ENCODE data around the gene CCDC33.
A peak's percentile ranks its signal among the peaks of the same experiment; 100 is the strongest.

The CCDC33 gene

GRCh38 chr15:74242441-74243185, 6.5 kb downstream of the CCDC33 start:
- Histone ChIP-seq H3K23ac (ENCODE audit: low read depth, low read length, poor library complexity) (peak overlapping the region; percentile 8), H2BK15ac (ENCODE audit: low read length) (peak overlapping the region; percentile 41), H3K36me3 (replicated peaks in 1 of 2; ENCODE audit: control insufficient read depth in 2 of 2, insufficient read depth in 2 of 2, low read length in 2 of 2) (no peaks in the 10 kb centered on the region), H2AFZ (ENCODE audit: low read length) (peak overlapping the region; percentile 49), H3K18ac (ENCODE audit: low read length) (peak overlapping the region; percentile 89), H3K4me2 (ENCODE audit: insufficient read depth, low read length, poor library complexity, severe bottlenecking) (no peak overlapping the region), H4K8ac (ENCODE audit: low read depth, low read length) (no peak overlapping the region), H3K27me3 (ENCODE audit: control insufficient read depth in 3 of 3, insufficient read depth in 3 of 3, low read depth in 1 of 3, low read length in 3 of 3) (no peaks in the 10 kb centered on the region), H3K27ac (replicated peaks; ENCODE audit: low read length) (no peak overlapping the region), H4K91ac (ENCODE audit: low read depth, low read length, poor library complexity) (no peak overlapping the region), H3K4me3 (ENCODE audit: low read length in 2 of 2) (no peak overlapping the region), H2BK120ac (ENCODE audit: low read depth, low read length) (peak overlapping the region; percentile 77), H3K79me1 (ENCODE audit: low read depth, low read length) (no peaks in the 10 kb centered on the region), H3K4ac (ENCODE audit: low read length) (peak overlapping the region; percentile 26), H3K14ac (ENCODE audit: low read length) (no peak overlapping the region), H2AK5ac (ENCODE audit: low read depth, low read length) (peak overlapping the region; percentile 68), H3K9ac (ENCODE audit: low read depth, low read length, poor library complexity) (peak overlapping the region; percentile 39), H2BK5ac (ENCODE audit: low read length) (no peak overlapping the region), H2BK12ac (ENCODE audit: low read length) (peak overlapping the region; percentile 33), H3K4me1 (ENCODE audit: control insufficient read depth in 2 of 2, insufficient read depth in 1 of 2, low read depth in 1 of 2, low read length in 2 of 2) (peaks cover 43 to 44% of the 10 kb centered on the region in 2 donors), H3K9me3 (replicated peaks in 1 of 2; ENCODE audit: control insufficient read depth in 2 of 2, insufficient read depth in 1 of 2, low read depth in 1 of 2, low read length in 2 of 2) (no peaks in the 10 kb centered on the region)
- WGBS, 2 donors (ENCODE audit: extremely low coverage in 2 of 2, insufficient read length in 2 of 2, insufficient replicate concordance in 1 of 2): no CpG with 5 or more reads among the region's 11 CpGs
- DNase-seq (ENCODE audit: low spot score): no peak

GRCh38 chr15:74243431-74243830, 7.3 kb downstream of the CCDC33 start:
- H3K9ac ChIP-seq (ENCODE audit: low read depth, low read length, poor library complexity): peak overlapping the region; percentile 53
- H3K9me3 ChIP-seq (replicated peaks in 1 of 2; ENCODE audit: control insufficient read depth in 2 of 2, insufficient read depth in 1 of 2, low read depth in 1 of 2, low read length in 2 of 2): no peaks in the 10 kb centered on the region
- H3K27me3 ChIP-seq (ENCODE audit: control insufficient read depth in 3 of 3, insufficient read depth in 3 of 3, low read depth in 1 of 3, low read length in 3 of 3): no peaks in the 10 kb centered on the region
- no peaks in the 10 kb centered on the region for H3K36me3 ChIP-seq (replicated peaks in 1 of 2; ENCODE audit: control insufficient read depth in 2 of 2, insufficient read depth in 2 of 2, low read length in 2 of 2)
- H3K18ac ChIP-seq (ENCODE audit: low read length): peak overlapping the region; percentile 55
- peaks cover 43 to 44% of the 10 kb centered on the region in 2 donors for H3K4me1 ChIP-seq (ENCODE audit: control insufficient read depth in 2 of 2, insufficient read depth in 1 of 2, low read depth in 1 of 2, low read length in 2 of 2)
- H2BK12ac ChIP-seq (ENCODE audit: low read length): peak overlapping the region; percentile 100
- no peaks in the 10 kb centered on the region for H3K79me1 ChIP-seq (ENCODE audit: low read depth, low read length)
- no peak overlapping the region for H2AFZ ChIP-seq (ENCODE audit: low read length)
- no peak overlapping the region for H2BK5ac ChIP-seq (ENCODE audit: low read length)
- DNase-seq (ENCODE audit: low spot score): no peak
- no peak overlapping the region for H2BK120ac ChIP-seq (ENCODE audit: low read depth, low read length)
- no peak overlapping the region for H3K23ac ChIP-seq (ENCODE audit: low read depth, low read length, poor library complexity)
- H4K8ac ChIP-seq (ENCODE audit: low read depth, low read length): no peak overlapping the region
- WGBS, 2 donors (ENCODE audit: extremely low coverage in 2 of 2, insufficient read length in 2 of 2, insufficient replicate concordance in 1 of 2): no CpG with 5 or more reads among the region's 7 CpGs
- H4K91ac ChIP-seq (ENCODE audit: low read depth, low read length, poor library complexity): no peak overlapping the region
- H2BK15ac ChIP-seq (ENCODE audit: low read length): peak overlapping the region; percentile 41
- H3K14ac ChIP-seq (ENCODE audit: low read length): no peak overlapping the region
- no peak overlapping the region for H3K27ac ChIP-seq (replicated peaks; ENCODE audit: low read length)
- no peak overlapping the region for H3K4me3 ChIP-seq (ENCODE audit: low read length in 2 of 2)
- H3K4me2 ChIP-seq (ENCODE audit: insufficient read depth, low read length, poor library complexity, severe bottlenecking): no peak overlapping the region
- H3K4ac ChIP-seq (ENCODE audit: low read length): no peak overlapping the region
- peak overlapping the region; percentile 86 for H2AK5ac ChIP-seq (ENCODE audit: low read depth, low read length)

- no CpG with 5 or more reads among the region's 4 CpGs for WGBS, 2 donors (ENCODE audit: extremely low coverage in 2 of 2, insufficient read length in 2 of 2, insufficient replicate concordance in 1 of 2)
- Histone ChIP-seq H3K4me3 (ENCODE audit: low read length in 2 of 2) (peak overlapping the region in 1 of 2 donors; percentile 21), H3K23ac (ENCODE audit: low read depth, low read length, poor library complexity) (no peak overlapping the region), H3K14ac (ENCODE audit: low read length) (no peak overlapping the region), H3K79me1 (ENCODE audit: low read depth, low read length) (no peaks in the 10 kb centered on the region), H4K8ac (ENCODE audit: low read depth, low read length) (no peak overlapping the region), H2AK5ac (ENCODE audit: low read depth, low read length) (peak overlapping the region; percentile 96), H2BK120ac (ENCODE audit: low read depth, low read length) (peak overlapping the region; percentile 85), H3K27me3 (ENCODE audit: control insufficient read depth in 3 of 3, insufficient read depth in 3 of 3, low read depth in 1 of 3, low read length in 3 of 3) (no peaks in the 10 kb centered on the region), H3K4ac (ENCODE audit: low read length) (no peak overlapping the region), H3K4me1 (ENCODE audit: control insufficient read depth in 2 of 2, insufficient read depth in 1 of 2, low read depth in 1 of 2, low read length in 2 of 2) (peaks cover 36% of the 10 kb centered on the region in 2 donors), H4K91ac (ENCODE audit: low read depth, low read length, poor library complexity) (no peak overlapping the region), H3K18ac (ENCODE audit: low read length) (peak overlapping the region; percentile 77), H2BK12ac (ENCODE audit: low read length) (no peak overlapping the region), H2AFZ (ENCODE audit: low read length) (peak overlapping the region; percentile 75), H3K36me3 (replicated peaks in 1 of 2; ENCODE audit: control insufficient read depth in 2 of 2, insufficient read depth in 2 of 2, low read length in 2 of 2) (no peaks in the 10 kb centered on the region), H3K4me2 (ENCODE audit: insufficient read depth, low read length, poor library complexity, severe bottlenecking) (peak overlapping the region; percentile 63), H3K27ac (replicated peaks; ENCODE audit: low read length) (no peak overlapping the region), H3K9me3 (replicated peaks in 1 of 2; ENCODE audit: control insufficient read depth in 2 of 2, insufficient read depth in 1 of 2, low read depth in 1 of 2, low read length in 2 of 2) (no peaks in the 10 kb centered on the region), H2BK15ac (ENCODE audit: low read length) (peak overlapping the region; percentile 93), H3K9ac (ENCODE audit: low read depth, low read length, poor library complexity) (peak overlapping the region; percentile 9), H2BK5ac (ENCODE audit: low read length) (peak overlapping the region; percentile 85)
- DNase-seq (ENCODE audit: low spot score): no peak
These were observed 8.8 kb downstream of the CCDC33 start for GRCh38 chr15:74244822-74245341.

- peak overlapping the region; percentile 93 for H2BK15ac ChIP-seq (ENCODE audit: low read length)
These were observed 9.3 kb downstream of the CCDC33 start for GRCh38 chr15:74245342-74245931.

More at GRCh38 chr15:74245342-74245931, 9.3 kb downstream of the CCDC33 start:
- no peak overlapping the region for H3K14ac ChIP-seq (ENCODE audit: low read length)
- peak overlapping the region; percentile 85 for H2BK5ac ChIP-seq (ENCODE audit: low read length)
- H3K9ac ChIP-seq (ENCODE audit: low read depth, low read length, poor library complexity): peak overlapping the region; percentile 72
- peak overlapping the region; percentile 21 to 35 for H3K4me3 ChIP-seq (ENCODE audit: low read length in 2 of 2)
- no peak overlapping the region for H4K8ac ChIP-seq (ENCODE audit: low read depth, low read length)
- H3K4ac ChIP-seq (ENCODE audit: low read length): no peak overlapping the region
- peak overlapping the region; percentile 75 for H2AFZ ChIP-seq (ENCODE audit: low read length)
- H3K36me3 ChIP-seq (replicated peaks in 1 of 2; ENCODE audit: control insufficient read depth in 2 of 2, insufficient read depth in 2 of 2, low read length in 2 of 2): no peaks in the 10 kb centered on the region
- H3K27me3 ChIP-seq (ENCODE audit: control insufficient read depth in 3 of 3, insufficient read depth in 3 of 3, low read depth in 1 of 3, low read length in 3 of 3): no peaks in the 10 kb centered on the region
- H3K18ac ChIP-seq (ENCODE audit: low read length): peak overlapping the region; percentile 77
- H3K27ac ChIP-seq (replicated peaks; ENCODE audit: low read length): no peak overlapping the region
- DNase-seq (ENCODE audit: low spot score): no peak
- H2BK120ac ChIP-seq (ENCODE audit: low read depth, low read length): no peak overlapping the region
- H2BK12ac ChIP-seq (ENCODE audit: low read length): no peak overlapping the region
- no peaks in the 10 kb centered on the region for H3K79me1 ChIP-seq (ENCODE audit: low read depth, low read length)
- H4K91ac ChIP-seq (ENCODE audit: low read depth, low read length, poor library complexity): no peak overlapping the region
- H3K9me3 ChIP-seq (replicated peaks in 1 of 2; ENCODE audit: control insufficient read depth in 2 of 2, insufficient read depth in 1 of 2, low read depth in 1 of 2, low read length in 2 of 2): no peaks in the 10 kb centered on the region
- H3K4me1 ChIP-seq (ENCODE audit: control insufficient read depth in 2 of 2, insufficient read depth in 1 of 2, low read depth in 1 of 2, low read length in 2 of 2): peaks cover 32 to 34% of the 10 kb centered on the region in 2 donors
- no peak overlapping the region for H3K23ac ChIP-seq (ENCODE audit: low read depth, low read length, poor library complexity)
- no CpG with 5 or more reads among the region's 36 CpGs for WGBS, 2 donors (ENCODE audit: extremely low coverage in 2 of 2, insufficient read length in 2 of 2, insufficient replicate concordance in 1 of 2)
- H2AK5ac ChIP-seq (ENCODE audit: low read depth, low read length): peak overlapping the region; percentile 96
- H3K4me2 ChIP-seq (ENCODE audit: insufficient read depth, low read length, poor library complexity, severe bottlenecking): peak overlapping the region; percentile 63
